ENCODE results near the gene MYORG. TPM values are rescaled to one million over a fixed set of nuclear protein-coding genes. Genes with fewer than 3 reads are reported as not detected.
"Not testable (repeated sequence)": the region's sequence is repeated elsewhere in the genome, so short reads cannot be mapped to it uniquely, and the experiment has no call there.

MYORG gene
- total RNA-seq, 2 donors from 2014 or later = 1.1 to 4.6 TPM

DNA sequence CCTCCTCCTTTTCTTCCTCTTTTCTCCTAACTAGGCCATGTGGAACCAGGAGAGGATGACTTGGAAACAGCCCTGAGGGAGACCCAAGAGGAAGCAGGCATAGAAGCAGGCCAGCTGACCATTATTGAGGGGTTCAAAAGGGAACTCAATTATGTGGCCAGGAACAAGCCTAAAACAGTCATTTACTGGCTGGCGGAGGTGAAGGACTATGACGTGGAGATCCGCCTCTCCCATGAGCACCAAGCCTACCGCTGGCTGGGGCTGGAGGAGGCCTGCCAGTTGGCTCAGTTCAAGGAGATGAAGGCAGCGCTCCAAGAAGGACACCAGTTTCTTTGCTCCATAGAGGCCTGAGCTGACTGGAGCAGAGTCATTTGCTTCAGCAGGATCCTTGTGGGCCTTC is 33.6 kb downstream of the MYORG start:
- DNase-seq (ENCODE audit: low spot score) = no peak
- ATAC-seq = no peak
- Mint-ChIP-seq H3K4me3 (no peak overlapping the region), H3K27me3 (no peaks in the 10 kb centered on the region), H3K4me1 (ENCODE audit: low read depth in 2 of 2) (no peaks in the 10 kb centered on the region), H3K9me3 (no peaks in the 10 kb centered on the region), H3K27ac (no peak overlapping the region), H3K36me3 (peaks cover 5% of the 10 kb centered on the region)

- Mint-ChIP-seq H3K4me1 (ENCODE audit: low read depth in 2 of 2) (no peaks in the 10 kb centered on the region), H3K36me3 (peaks cover 5% of the 10 kb centered on the region), H3K27ac (peak overlapping the region in 1 of 2 donors; percentile 40), H3K27me3 (no peaks in the 10 kb centered on the region), H3K9me3 (no peaks in the 10 kb centered on the region), H3K4me3 (no peak overlapping the region)
- DNase-seq (ENCODE audit: low spot score) (no peak), ATAC-seq (no peak)
These were observed 34.9 kb downstream of the MYORG start for GRCh38 chr9:34341659-34342295.

- no peaks in the 10 kb centered on the region for H3K27me3 Mint-ChIP-seq
- H3K4me3 Mint-ChIP-seq = no peak overlapping the region
- H3K27ac Mint-ChIP-seq = no peak overlapping the region
- H3K4me1 Mint-ChIP-seq (ENCODE audit: low read depth in 2 of 2) = peaks cover 2 to 3% of the 10 kb centered on the region in 2 donors
- peaks cover 5% of the 10 kb centered on the region for H3K36me3 Mint-ChIP-seq
- ATAC-seq = no peak
- no peaks in the 10 kb centered on the region for H3K9me3 Mint-ChIP-seq
- no peak for DNase-seq (ENCODE audit: low spot score)
These were observed 37.9 kb downstream of the MYORG start for GRCh38 chr9:34338665-34339385.

DNA sequence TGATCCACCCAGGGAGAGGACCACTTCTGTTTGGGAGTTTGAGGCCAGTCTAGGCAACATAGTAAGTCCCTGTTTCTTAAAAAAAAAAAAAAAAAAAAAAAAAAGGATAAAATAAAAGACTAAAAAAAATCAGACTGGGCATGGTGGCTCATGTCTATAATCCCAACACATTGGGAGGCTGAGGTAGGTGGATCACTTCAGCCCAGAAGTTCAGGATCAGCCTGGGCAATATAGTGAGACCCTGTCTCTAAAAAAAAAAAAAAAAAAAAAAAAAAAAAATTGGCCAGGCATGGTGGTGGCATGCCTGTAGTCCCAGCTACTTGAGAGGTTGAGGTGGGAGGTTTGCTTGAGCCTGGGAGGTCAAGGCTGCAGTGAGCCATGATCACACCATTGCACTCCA is 38.6 kb downstream of the MYORG start:
- H3K27ac Mint-ChIP-seq; H3K9me3 Mint-ChIP-seq; H3K4me3 Mint-ChIP-seq; H3K36me3 Mint-ChIP-seq; H3K27me3 Mint-ChIP-seq; H3K4me1 Mint-ChIP-seq (ENCODE audit: low read depth in 2 of 2); ATAC-seq; DNase-seq (ENCODE audit: low spot score): not testable (repeated sequence)

GRCh38 chr9:34337403-34337802 is 39.3 kb downstream of the MYORG start:
- H3K9me3 Mint-ChIP-seq = no peaks in the 10 kb centered on the region
- ATAC-seq (no peak), DNase-seq (ENCODE audit: low spot score) (no peak)
- H3K27me3 Mint-ChIP-seq = no peaks in the 10 kb centered on the region
- H3K4me1 Mint-ChIP-seq (ENCODE audit: low read depth in 2 of 2) = peaks cover 6 to 7% of the 10 kb centered on the region in 2 donors
- no peak overlapping the region for H3K4me3 Mint-ChIP-seq
- H3K36me3 Mint-ChIP-seq = peaks cover 5% of the 10 kb centered on the region
- H3K27ac Mint-ChIP-seq = no peak overlapping the region

- DNase-seq (ENCODE audit: low spot score) (no peak), ATAC-seq (no peak)
- no peaks in the 10 kb centered on the region for H3K9me3 Mint-ChIP-seq
- no peaks in the 10 kb centered on the region for H3K27me3 Mint-ChIP-seq
- no peak overlapping the region for H3K27ac Mint-ChIP-seq
- H3K4me1 Mint-ChIP-seq (ENCODE audit: low read depth in 2 of 2) = peaks cover 10 to 14% of the 10 kb centered on the region in 2 donors
- H3K4me3 Mint-ChIP-seq = no peak overlapping the region
- H3K36me3 Mint-ChIP-seq = peaks cover 4% of the 10 kb centered on the region
These were observed 41.3 kb downstream of the MYORG start for GRCh38 chr9:34335376-34335775.

- no peaks in the 10 kb centered on the region for H3K36me3 Mint-ChIP-seq
- no peak overlapping the region for H3K4me3 Mint-ChIP-seq
- no peaks in the 10 kb centered on the region for H3K9me3 Mint-ChIP-seq
- ATAC-seq (no peak), DNase-seq (ENCODE audit: low spot score) (no peak)
- H3K27ac Mint-ChIP-seq = no peak overlapping the region
- H3K4me1 Mint-ChIP-seq (ENCODE audit: low read depth in 2 of 2) = peaks cover 15 to 19% of the 10 kb centered on the region in 2 donors
- H3K27me3 Mint-ChIP-seq = no peaks in the 10 kb centered on the region
These were observed 41.8 kb downstream of the MYORG start for GRCh38 chr9:34334916-34335315.

DNA sequence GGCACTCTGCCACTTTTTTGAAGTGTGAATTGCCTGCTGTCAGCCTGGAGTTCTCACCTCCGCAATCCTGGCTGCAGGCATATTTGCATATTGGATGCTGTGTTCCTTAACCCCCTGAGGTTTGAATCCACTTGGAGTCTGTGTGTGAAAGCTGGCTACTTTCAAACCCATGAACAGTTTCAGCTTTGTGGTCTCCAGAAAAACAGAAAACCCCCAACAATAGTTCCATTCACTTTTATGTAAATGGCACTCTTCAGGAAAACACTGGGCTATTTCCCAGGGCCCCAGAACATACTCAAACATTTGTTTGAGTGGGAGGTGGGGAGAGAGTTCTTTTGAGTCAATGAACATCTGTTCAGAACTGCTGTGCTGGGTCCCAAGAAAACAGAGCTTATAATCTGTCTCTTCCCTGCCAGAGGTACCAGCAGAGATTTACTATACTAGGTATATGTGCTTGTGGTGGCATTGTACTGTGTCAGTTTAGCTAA is 42.3 kb downstream of the MYORG start:
- Mint-ChIP-seq H3K27me3 (no peaks in the 10 kb centered on the region), H3K27ac (no peak overlapping the region), H3K4me1 (ENCODE audit: low read depth in 2 of 2) (peaks cover 20 to 24% of the 10 kb centered on the region in 2 donors), H3K4me3 (no peak overlapping the region), H3K36me3 (no peaks in the 10 kb centered on the region), H3K9me3 (no peaks in the 10 kb centered on the region)
- no peak for ATAC-seq
- no peak for DNase-seq (ENCODE audit: low spot score)

DNA sequence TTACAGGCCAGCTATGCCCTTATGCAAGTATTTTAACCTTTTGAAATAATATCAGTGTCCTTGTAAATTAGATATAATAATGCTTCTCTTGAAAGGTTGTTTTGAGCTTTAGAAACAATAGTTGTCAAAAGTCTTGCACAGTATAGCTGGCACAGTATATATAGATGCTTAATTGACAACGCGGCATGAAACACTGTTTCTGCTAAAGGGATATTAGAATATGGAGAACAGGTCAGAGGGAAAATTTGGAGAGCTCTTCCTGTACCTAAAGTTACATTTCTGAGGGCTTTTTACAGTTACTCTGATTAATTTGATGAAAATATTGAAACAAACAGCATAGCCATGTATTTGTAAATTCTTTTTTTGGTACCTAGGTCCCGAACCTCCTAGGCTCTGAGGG is 42.9 kb downstream of the MYORG start:
- Mint-ChIP-seq H3K27me3 (no peaks in the 10 kb centered on the region), H3K4me3 (no peak overlapping the region), H3K4me1 (ENCODE audit: low read depth in 2 of 2) (peaks cover 21 to 29% of the 10 kb centered on the region in 2 donors), H3K36me3 (no peaks in the 10 kb centered on the region), H3K27ac (no peak overlapping the region), H3K9me3 (no peaks in the 10 kb centered on the region)
- no peak for DNase-seq (ENCODE audit: low spot score)
- ATAC-seq = no peak

- H3K36me3 Mint-ChIP-seq = no peaks in the 10 kb centered on the region
- H3K9me3 Mint-ChIP-seq = no peaks in the 10 kb centered on the region
- ATAC-seq (no peak), DNase-seq (ENCODE audit: low spot score) (no peak)
- H3K27me3 Mint-ChIP-seq = no peaks in the 10 kb centered on the region
- peak overlapping the region in 1 of 2 donors; percentile 26 for H3K27ac Mint-ChIP-seq
- no peak overlapping the region for H3K4me3 Mint-ChIP-seq
- peaks cover 26 to 39% of the 10 kb centered on the region in 2 donors for H3K4me1 Mint-ChIP-seq (ENCODE audit: low read depth in 2 of 2)
These were observed 44.4 kb downstream of the MYORG start for GRCh38 chr9:34332076-34332964.

- no peak overlapping the region for H3K27ac Mint-ChIP-seq
- H3K9me3 Mint-ChIP-seq = no peaks in the 10 kb centered on the region
- no peaks in the 10 kb centered on the region for H3K36me3 Mint-ChIP-seq
- H3K4me3 Mint-ChIP-seq = peak overlapping the region; percentile 34
- H3K27me3 Mint-ChIP-seq = no peaks in the 10 kb centered on the region
- H3K4me1 Mint-ChIP-seq (ENCODE audit: low read depth in 2 of 2) = peaks cover 26 to 39% of the 10 kb centered on the region in 2 donors
- ATAC-seq (no peak), DNase-seq (ENCODE audit: low spot score) (no peak)
These were observed 45.5 kb downstream of the MYORG start for GRCh38 chr9:34331196-34331595.

GRCh38 chr9:34328987-34329832 is 47.5 kb downstream of the MYORG start, which contains the start of the genes KIF24 and NUDT2:
Gene KIF24 (minus strand): TSS chr9:34329268. CDS start chr9:34311346, 17,922 bp downstream.
Gene NUDT2 (plus strand): TSS chr9:34329569. CDS start chr9:34339040, 9,471 bp downstream.
- peak; percentile 97 for ATAC-seq
- H3K4me3 Mint-ChIP-seq = peak within 1 kb of the TSS; percentile 95
- peak within 1 kb of the TSS; percentile 97 to 98 for H3K27ac Mint-ChIP-seq
- no peaks in the 10 kb centered on the region for H3K27me3 Mint-ChIP-seq
- peak; percentile 97 for DNase-seq (ENCODE audit: low spot score)
- no peaks in the 10 kb centered on the region for H3K36me3 Mint-ChIP-seq
- no peaks in the 10 kb centered on the region for H3K9me3 Mint-ChIP-seq
- H3K4me1 Mint-ChIP-seq (ENCODE audit: low read depth in 2 of 2) = peaks cover 24 to 36% of the 10 kb centered on the region in 2 donors

- Mint-ChIP-seq H3K27ac (peak overlapping the region; percentile 97 to 98), H3K27me3 (no peaks in the 10 kb centered on the region), H3K9me3 (no peaks in the 10 kb centered on the region), H3K36me3 (no peaks in the 10 kb centered on the region), H3K4me1 (ENCODE audit: low read depth in 2 of 2) (peaks cover 24 to 36% of the 10 kb centered on the region in 2 donors), H3K4me3 (peak overlapping the region; percentile 95)
- DNase-seq (ENCODE audit: low spot score) (no peak), ATAC-seq (no peak)
These were observed 48.2 kb downstream of the MYORG start for GRCh38 chr9:34328500-34328986.

All from natural killer cell treated with Interleukin-12 subunit alpha and Interleukin-12 subunit beta and Interleukin-15 and Interleukin-18, amount 100 ng/mL, for 72 hours (primary cell).